PC-3 (cell line): ENCODE results near the gene LRRC61. TPM values are rescaled to one million over a fixed set of nuclear protein-coding genes. Genes with fewer than 3 reads are reported as not detected.
"Not testable (repeated sequence)": the region's sequence is repeated elsewhere in the genome, so short reads cannot be mapped to it uniquely, and the experiment has no call there.

Source experiments
- ATAC-seq: fragments of 200-7000 bp; cut with Tn5 transposase; 2 replicates; pipeline ENCODE4 v1.9.1; 2020; ENCODE audit warnings: mild to moderate bottlenecking, moderate library complexity
- BruUV-seq: library from RNA; stranded (reverse); fragments of 400-500 nt; replicated peaks from 2 replicates; lab custom pipeline; 2021; lab: Mats Ljungman, UMichigan
- CTCF ChIA-PET: fragments of 300-600 bp; sonication (Branson Sonifier 250); formaldehyde crosslinking; loops from one replicate; lab custom pipeline; 2022; ENCODE audit warnings: antibody characterized with exemption; lab: Charles Lee
- POLR2A ChIA-PET: fragments of 300-600 bp; sonication (Branson Sonifier 250); formaldehyde crosslinking; loops from one replicate; lab custom pipeline; 2022; ENCODE audit warnings: antibody characterized with exemption; ENCODE audit not compliant: unreplicated experiment; lab: Charles Lee
- DNase-seq: peaks from one replicate; pipeline ENCODE4 v3.0.0-alpha.2; 2015
- H2AFZ ChIP-seq: fragments of 300-600 bp; sonication (generic); 2 replicates; pipeline ENCODE4 v1.6.0; 2016; ENCODE audit warnings: antibody characterized with exemption, low read length
- H3F3A ChIP-seq: fragments of 300-600 bp; sonication (generic); one replicate; pipeline ENCODE4 v1.6.0; 2017; ENCODE audit warnings: antibody characterized with exemption, low read length, control low read depth, mild to moderate bottlenecking; ENCODE audit not compliant: unreplicated experiment
- H3K27ac ChIP-seq: fragments of 300-600 bp; sonication (generic); 2 replicates; pipeline ENCODE4 v1.5.1; 2016; ENCODE audit warnings: mild to moderate bottlenecking, low read length
- H3K27me3 ChIP-seq: fragments of 300-600 bp; sonication (generic); 2 replicates; pipeline ENCODE4 v1.6.1; 2016; ENCODE audit warnings: low read length, mixed read lengths
- H3K36me3 ChIP-seq: fragments of 300-600 bp; sonication (generic); 2 replicates; pipeline ENCODE4 v1.6.1; 2016; ENCODE audit warnings: low read depth, mixed run types, low read length, mixed read lengths
- H3K4me1 ChIP-seq: fragments of 300-600 bp; sonication (generic); 2 replicates; pipeline ENCODE4 v1.5.1; 2016; ENCODE audit warnings: low read length; ENCODE audit not compliant: insufficient read depth
- H3K4me2 ChIP-seq: fragments of 300-600 bp; sonication (generic); 2 replicates; pipeline ENCODE4 v1.6.0; 2016; ENCODE audit warnings: low read length
- H3K4me3 ChIP-seq: fragments of 300-600 bp; sonication (generic); 2 replicates; pipeline ENCODE4 v1.5.1; 2016; ENCODE audit warnings: mild to moderate bottlenecking, low read length, mixed read lengths
- H3K79me2 ChIP-seq: fragments of 300-600 bp; sonication (generic); 2 replicates; pipeline ENCODE4 v1.6.1; 2017; ENCODE audit warnings: low read length, mixed read lengths
- H3K9ac ChIP-seq: fragments of 300-600 bp; sonication (generic); 2 replicates; pipeline ENCODE4 v1.6.0; 2016; ENCODE audit warnings: mild to moderate bottlenecking, low read length
- H3K9me2 ChIP-seq: fragments of 300-600 bp; sonication (generic); replicated peaks from 2 replicates; pipeline ENCODE4 v1.6.1; 2016; ENCODE audit warnings: mixed run types, low read length, mixed read lengths
- H3K9me3 ChIP-seq: fragments of 300-600 bp; sonication (generic); 2 replicates; pipeline ENCODE4 v1.6.1; 2016; ENCODE audit warnings: low read length, mixed read lengths
- H4K20me1 ChIP-seq: fragments of 300-600 bp; sonication (generic); 2 replicates; pipeline ENCODE4 v1.6.1; 2016; ENCODE audit warnings: low read length, mixed read lengths
- EZH2 ChIP-seq: fragments of 300-600 bp; sonication (generic); IDR thresholded peaks from one replicate; pipeline ENCODE4 v1.6.1; 2017; ENCODE audit warnings: antibody characterized with exemption, mild to moderate bottlenecking, low read length; ENCODE audit not compliant: unreplicated experiment
- EZH2phosphoT487 ChIP-seq: fragments of 300-600 bp; sonication (generic); IDR thresholded peaks from 2 replicates; pipeline ENCODE4 v1.6.1; 2018; ENCODE audit warnings: mild to moderate bottlenecking, antibody characterized with exemption, low read length, borderline replicate concordance
- intact Hi-C: fragments of 100-400 bp; cut with micrococcal nuclease; formaldehyde crosslinking; loops from 2 replicates; pipeline ENCODE4 v1.9.0; 2023
- total RNA-seq: library from RNA; depleted of rRNA; stranded (reverse); fragments of >200 nt; gene quantifications from 2 replicates; pipeline ENCODE4 v1.2.3, GENCODE V29; 2014
- TF ChIP-seq, protein P1 (sequence below): fragments of 300-600 bp; sonication (generic); conservative IDR thresholded peaks from 2 replicates; pipeline ENCODE4 v1.5.1; 2017; ENCODE audit warnings: antibody characterized with exemption, low read depth, mild to moderate bottlenecking, low read length

Gene LRRC61
- total RNA-seq, 1 experiment from 2014 or later = 15.1 TPM

DNA sequence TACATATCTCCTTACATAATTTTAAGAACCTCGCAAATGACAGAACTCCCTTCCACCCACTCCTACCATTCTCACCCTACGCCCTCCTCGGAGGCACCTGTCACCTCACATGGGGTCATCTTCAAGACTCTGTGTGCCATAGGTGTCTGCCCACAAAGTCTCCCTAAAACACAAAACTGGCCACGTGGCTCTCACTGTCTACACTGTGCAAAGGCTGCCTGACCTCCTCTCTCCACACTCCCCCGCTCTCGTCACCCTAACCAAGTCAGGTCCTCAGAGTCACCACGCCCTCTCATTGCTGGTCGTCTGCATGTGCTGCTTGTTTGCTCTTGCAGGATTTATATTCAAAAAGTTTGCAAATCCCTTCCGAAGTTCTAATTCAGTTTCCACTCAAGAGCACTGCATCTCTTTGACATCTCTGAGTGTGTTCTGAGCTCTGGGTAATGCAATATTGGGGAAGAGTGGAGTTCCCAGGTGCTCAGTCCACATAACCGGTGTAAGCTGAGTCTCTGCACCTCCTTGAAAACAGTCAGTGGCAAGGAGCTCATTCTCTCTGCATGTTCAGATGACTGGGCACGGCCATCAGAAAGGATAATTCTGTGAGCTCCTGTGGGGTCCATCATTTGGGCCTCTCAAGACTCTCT, 17.8 kb upstream of the LRRC61 start:
- ATAC-seq, H3K36me3 ChIP-seq, DNase-seq, H3K4me2 ChIP-seq, BruUV-seq, H3K4me3 ChIP-seq, H3K9me2 ChIP-seq, intact Hi-C loops, POLR2A ChIA-PET, H2AFZ ChIP-seq, H3K9ac ChIP-seq, H3K79me2 ChIP-seq, H3K27me3 ChIP-seq, CTCF ChIA-PET, H3K4me1 ChIP-seq, H3K27ac ChIP-seq, H3K9me3 ChIP-seq, H4K20me1 ChIP-seq, H3F3A ChIP-seq: not testable (repeated sequence)

- H3K4me1 ChIP-seq, H3K9me2 ChIP-seq, H3K79me2 ChIP-seq, DNase-seq, H3K4me2 ChIP-seq, H4K20me1 ChIP-seq, H3K9me3 ChIP-seq, BruUV-seq, ATAC-seq, H2AFZ ChIP-seq, POLR2A ChIA-PET, H3K9ac ChIP-seq, intact Hi-C loops, H3K4me3 ChIP-seq, H3K36me3 ChIP-seq, H3K27ac ChIP-seq, H3K27me3 ChIP-seq, CTCF ChIA-PET, H3F3A ChIP-seq: not testable (repeated sequence)
These were observed 17.3 kb upstream of the LRRC61 start for GRCh38 chr7:150305903-150306284.

DNA sequence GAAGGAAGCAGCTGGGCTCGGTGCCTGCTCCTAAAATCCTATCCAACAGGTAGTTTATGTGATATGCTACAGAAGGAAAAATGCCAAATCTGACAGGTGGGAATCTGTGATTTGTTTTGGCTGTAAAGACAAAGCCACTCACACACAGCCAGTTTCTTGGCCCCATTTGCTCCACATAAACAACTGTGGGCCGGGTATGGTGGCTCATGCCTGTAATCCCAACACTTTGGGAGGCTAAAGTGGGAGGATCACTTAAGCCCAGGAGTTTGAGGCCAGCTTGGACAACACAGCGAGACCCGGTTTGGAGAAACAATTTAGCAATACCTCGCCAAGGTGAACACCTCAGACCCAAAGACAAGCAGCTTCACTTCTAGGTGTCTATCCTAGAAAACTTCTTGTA, 16.8 kb upstream of the LRRC61 start:
- ATAC-seq, H4K20me1 ChIP-seq, H2AFZ ChIP-seq, H3K9me3 ChIP-seq, H3K9me2 ChIP-seq, H3K4me3 ChIP-seq, H3K9ac ChIP-seq, H3K27ac ChIP-seq, H3K79me2 ChIP-seq, intact Hi-C loops, POLR2A ChIA-PET, BruUV-seq, H3K4me2 ChIP-seq, CTCF ChIA-PET, DNase-seq, H3F3A ChIP-seq, H3K27me3 ChIP-seq, H3K36me3 ChIP-seq, H3K4me1 ChIP-seq: not testable (repeated sequence)

- H3K4me2 ChIP-seq = no peak overlapping the region
- no peak overlapping the region for H3K4me3 ChIP-seq
- H4K20me1 ChIP-seq = no peaks in the 10 kb centered on the region
- no peak overlapping the region for H3K9ac ChIP-seq
- no peak overlapping the region for H3K27ac ChIP-seq
- ChIA-PET POLR2A (no interaction called here), CTCF (no interaction called here)
- intact Hi-C loops = no loop called here
- no peak for ATAC-seq
- no peaks in the 10 kb centered on the region for H3F3A ChIP-seq
- no TSS peak for BruUV-seq
- TF ChIP-seq EZH2phosphoT487 = no peak
- TF ChIP-seq EZH2 = no peak
- TF ChIP-seq, protein P1, sequence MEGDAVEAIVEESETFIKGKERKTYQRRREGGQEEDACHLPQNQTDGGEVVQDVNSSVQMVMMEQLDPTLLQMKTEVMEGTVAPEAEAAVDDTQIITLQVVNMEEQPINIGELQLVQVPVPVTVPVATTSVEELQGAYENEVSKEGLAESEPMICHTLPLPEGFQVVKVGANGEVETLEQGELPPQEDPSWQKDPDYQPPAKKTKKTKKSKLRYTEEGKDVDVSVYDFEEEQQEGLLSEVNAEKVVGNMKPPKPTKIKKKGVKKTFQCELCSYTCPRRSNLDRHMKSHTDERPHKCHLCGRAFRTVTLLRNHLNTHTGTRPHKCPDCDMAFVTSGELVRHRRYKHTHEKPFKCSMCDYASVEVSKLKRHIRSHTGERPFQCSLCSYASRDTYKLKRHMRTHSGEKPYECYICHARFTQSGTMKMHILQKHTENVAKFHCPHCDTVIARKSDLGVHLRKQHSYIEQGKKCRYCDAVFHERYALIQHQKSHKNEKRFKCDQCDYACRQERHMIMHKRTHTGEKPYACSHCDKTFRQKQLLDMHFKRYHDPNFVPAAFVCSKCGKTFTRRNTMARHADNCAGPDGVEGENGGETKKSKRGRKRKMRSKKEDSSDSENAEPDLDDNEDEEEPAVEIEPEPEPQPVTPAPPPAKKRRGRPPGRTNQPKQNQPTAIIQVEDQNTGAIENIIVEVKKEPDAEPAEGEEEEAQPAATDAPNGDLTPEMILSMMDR = no peak
- H3K36me3 ChIP-seq = no peaks in the 10 kb centered on the region
- H3K79me2 ChIP-seq = no peaks in the 10 kb centered on the region
- DNase-seq = no peak
- no peaks in the 10 kb centered on the region for H3K27me3 ChIP-seq
- H3K9me3 ChIP-seq = no peaks in the 10 kb centered on the region
- H3K9me2 ChIP-seq = no peaks in the 10 kb centered on the region
- no peaks in the 10 kb centered on the region for H3K4me1 ChIP-seq
- H2AFZ ChIP-seq = no peak overlapping the region
These were observed 16.0 kb upstream of the LRRC61 start for GRCh38 chr7:150307129-150307528.
